ENCODE results near the gene ZBTB44.
"Not testable (repeated sequence)": the region's sequence is repeated elsewhere in the genome, so short reads cannot be mapped to it uniquely, and the experiment has no call there.

Gene ZBTB44

DNA sequence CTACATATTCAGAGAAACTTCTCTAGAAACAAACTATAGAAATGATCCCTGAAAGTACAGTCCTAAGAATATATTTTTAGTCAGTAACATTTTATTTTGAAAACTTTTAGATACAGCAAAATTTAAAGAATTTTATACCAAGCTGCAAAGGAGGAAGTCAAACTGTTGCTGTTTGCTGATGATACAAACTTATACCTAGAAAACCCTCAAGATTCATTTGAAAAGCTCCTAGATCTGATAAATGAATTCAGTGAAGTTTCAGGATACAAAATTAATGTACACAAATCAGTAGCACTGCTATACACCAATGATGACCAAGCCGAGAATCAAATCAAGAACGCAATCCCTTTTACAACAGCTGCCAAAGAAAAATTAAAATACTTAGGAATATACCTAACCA lies 10.1 kb downstream of the ZBTB44 start:
- ChIA-PET POLR2A (no interaction called here), CTCF (interaction anchor here (1.0 kb wide), 1 partner anchor 25 kb away, joined by 3 read pairs; no protein-coding TSS in a partner anchor)
- no peak for TF ChIP-seq CTCF (IDR thresholded peaks at IDR 0.05; ENCODE audit: control extremely low read depth, extremely low read depth, low read depth, missing control alignments)
- DNase-seq (ENCODE audit: extremely low spot score) = no peak

DNA sequence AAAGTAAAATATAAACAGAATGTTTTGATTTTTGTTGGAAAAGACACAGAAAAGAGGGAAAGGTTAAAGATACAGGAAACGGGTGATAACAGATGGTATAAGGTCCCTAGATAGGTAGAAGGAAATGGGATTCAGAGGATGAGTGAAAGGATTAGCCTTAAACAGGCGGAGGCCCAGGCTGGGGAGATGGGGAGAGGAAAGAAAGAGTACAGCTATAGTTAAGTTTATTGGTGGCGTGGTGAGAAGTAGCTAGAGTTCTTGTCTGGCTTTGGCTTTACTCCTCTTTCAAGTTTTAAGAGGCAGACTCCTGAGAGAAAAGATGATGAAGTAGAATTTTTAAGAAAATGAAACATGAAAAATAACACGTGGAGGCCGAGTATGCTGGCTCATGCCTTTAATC lies 13.7 kb downstream of the ZBTB44 start:
- ChIA-PET CTCF (interaction anchor here (1.3 to 1.8 kb wide), 3 partner anchors 9 to 561 kb away, joined by 3 to 6 read pairs (median 5); no protein-coding TSS in a partner anchor), POLR2A (interaction anchor here (1.0 kb wide), 1 partner anchor 13 kb away, joined by 4 read pairs; no protein-coding TSS in a partner anchor)
- DNase-seq (ENCODE audit: extremely low spot score) = no peak
- TF ChIP-seq CTCF (IDR thresholded peaks at IDR 0.05; ENCODE audit: control extremely low read depth, extremely low read depth, low read depth, missing control alignments) = no peak

GRCh38 chr11:130300567-130300966 lies 14.2 kb downstream of the ZBTB44 start:
- TF ChIP-seq CTCF (IDR thresholded peaks at IDR 0.05; ENCODE audit: control extremely low read depth, extremely low read depth, low read depth, missing control alignments) = no peak
- peak; percentile 23 for DNase-seq (ENCODE audit: extremely low spot score)
- CTCF ChIA-PET = interaction anchor here (1.3 to 1.8 kb wide), 3 partner anchors 9 to 562 kb away, joined by 3 to 6 read pairs (median 5); no protein-coding TSS in a partner anchor
- POLR2A ChIA-PET = no interaction called here

DNA sequence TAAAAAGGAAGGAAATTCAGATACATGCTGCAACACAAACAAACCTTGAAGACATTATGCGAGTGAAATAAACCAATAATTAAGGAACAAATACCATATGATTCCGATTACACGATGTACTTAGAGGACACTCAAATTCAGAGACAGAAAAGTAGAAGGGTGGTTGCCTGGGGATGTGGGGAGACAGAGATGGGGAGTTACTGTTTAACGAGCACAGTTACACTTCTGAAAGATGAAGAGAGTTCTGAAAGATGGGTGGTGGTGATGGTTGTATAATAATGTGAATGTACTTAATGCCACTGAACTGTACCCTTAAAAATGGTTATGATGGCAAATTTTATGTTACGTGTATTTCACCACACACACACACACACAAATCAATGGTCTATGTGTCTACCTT lies 14.7 kb downstream of the ZBTB44 start:
- DNase-seq (ENCODE audit: extremely low spot score) = no peak
- POLR2A ChIA-PET = no interaction called here
- CTCF ChIA-PET = interaction anchor here (1.3 to 1.8 kb wide), 3 partner anchors 10 to 562 kb away, joined by 3 to 6 read pairs (median 5); no protein-coding TSS in a partner anchor
- TF ChIP-seq CTCF (IDR thresholded peaks at IDR 0.05; ENCODE audit: control extremely low read depth, extremely low read depth, low read depth, missing control alignments) = no peak

- DNase-seq (ENCODE audit: extremely low spot score) = no peak
- ChIA-PET POLR2A (no interaction called here), CTCF (interaction anchor here (1.8 kb wide), 1 partner anchor 33 kb away, joined by 4 read pairs; no protein-coding TSS in a partner anchor)
- TF ChIP-seq CTCF (IDR thresholded peaks at IDR 0.05; ENCODE audit: control extremely low read depth, extremely low read depth, low read depth, missing control alignments) = no peak
These were observed 19.1 kb downstream of the ZBTB44 start for GRCh38 chr11:130295657-130296056.

DNA sequence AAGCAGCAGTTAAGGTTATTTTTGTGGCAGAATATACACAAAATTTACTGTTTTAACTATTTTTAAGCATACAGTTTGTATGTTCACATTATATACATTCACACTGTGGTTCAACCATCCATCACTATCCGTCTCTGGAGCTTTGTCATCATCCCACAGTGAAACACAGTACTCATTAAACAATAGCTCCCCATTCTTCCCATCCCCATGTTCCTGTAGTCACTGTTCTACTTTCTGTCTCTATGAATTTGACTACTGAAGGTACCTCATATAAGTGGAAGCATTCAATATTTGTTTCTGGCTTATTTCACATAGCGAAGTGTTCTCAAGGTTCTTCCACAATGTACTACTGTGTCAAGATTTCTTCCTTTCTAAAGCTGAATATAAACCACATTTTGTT lies 32.6 kb downstream of the ZBTB44 start:
- CTCF ChIA-PET = interaction anchor here (0.8 to 1.6 kb wide), 2 partner anchors 11 to 69 kb away, joined by 3 to 4 read pairs; no protein-coding TSS in a partner anchor
- POLR2A ChIA-PET = no interaction called here
- no peak for DNase-seq (ENCODE audit: extremely low spot score)
- no peak for TF ChIP-seq CTCF (IDR thresholded peaks at IDR 0.05; ENCODE audit: control extremely low read depth, extremely low read depth, low read depth, missing control alignments)

DNA sequence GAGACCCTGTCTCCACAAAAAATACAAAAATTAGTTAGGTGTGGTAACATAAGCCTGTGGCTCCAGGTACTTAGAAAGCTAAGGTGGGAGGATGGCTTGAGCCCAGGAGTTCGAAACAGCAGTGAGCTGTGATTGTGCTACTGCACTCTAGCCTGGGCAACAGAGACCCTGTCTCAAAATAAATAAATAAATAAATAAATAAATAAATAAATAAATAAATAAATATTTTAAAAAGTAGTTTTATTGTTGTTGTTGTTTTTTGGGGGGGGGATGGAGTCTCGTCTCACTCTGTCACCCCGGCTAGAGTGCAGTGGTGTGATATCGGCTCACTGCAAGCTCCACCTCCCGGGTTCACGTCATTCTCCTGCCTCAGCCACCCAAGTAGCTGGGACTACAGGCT lies 33.4 kb downstream of the ZBTB44 start:
- CTCF ChIA-PET = interaction anchor here (0.9 kb wide), 1 partner anchor 69 kb away, joined by 3 read pairs; no protein-coding TSS in a partner anchor
- DNase-seq (ENCODE audit: extremely low spot score); POLR2A ChIA-PET: not testable (repeated sequence)
